Renal cortical epithelial cell (primary cell): Measurements from ENCODE around the gene DERA. TPM values are rescaled to one million over a fixed set of nuclear protein-coding genes. Genes with fewer than 3 reads are reported as not detected.
"Not testable (repeated sequence)": the region's sequence is repeated elsewhere in the genome, so short reads cannot be mapped to it uniquely, and the experiment has no call there.

Experiments
- DNase-seq: peaks from one replicate; pipeline ENCODE4 v3.0.0-alpha.2; 2011; ENCODE audit warnings: low read depth
- total RNA-seq: library from RNA; depleted of rRNA; stranded (reverse); fragments of >200 nt; gene quantifications from 2 replicates; pipeline ENCODE4 v1.2.3, GENCODE V29; 2014

DERA gene
- total RNA-seq, 1 donor from 2014 or later = 102 TPM

GRCh38 chr12:15904378-15904920, 6.7 kb upstream of the DERA start:
- no peak for DNase-seq

DNA sequence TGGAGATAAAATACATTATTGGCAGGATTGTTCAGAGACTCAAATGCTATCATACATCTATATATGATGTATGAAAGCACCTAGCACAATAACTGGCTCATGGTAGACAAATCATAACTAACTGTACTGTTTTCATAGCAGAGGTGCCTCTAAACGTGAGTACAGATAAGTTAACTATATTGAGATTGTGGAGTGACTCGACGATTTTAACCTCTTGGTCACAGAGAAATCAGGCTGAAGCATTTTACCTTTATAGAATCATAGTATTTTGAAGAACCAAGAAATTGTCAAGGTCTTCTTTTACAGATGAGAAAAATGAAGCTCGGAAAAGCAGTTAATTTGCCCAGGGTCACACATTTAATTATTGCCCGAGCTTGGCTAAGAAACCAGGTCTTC, 666 bp upstream of the DERA start:
- no peak for DNase-seq

GRCh38 chr12:15911931-15912330, 799 bp downstream of the DERA start:
- not testable (repeated sequence) for DNase-seq

DNA sequence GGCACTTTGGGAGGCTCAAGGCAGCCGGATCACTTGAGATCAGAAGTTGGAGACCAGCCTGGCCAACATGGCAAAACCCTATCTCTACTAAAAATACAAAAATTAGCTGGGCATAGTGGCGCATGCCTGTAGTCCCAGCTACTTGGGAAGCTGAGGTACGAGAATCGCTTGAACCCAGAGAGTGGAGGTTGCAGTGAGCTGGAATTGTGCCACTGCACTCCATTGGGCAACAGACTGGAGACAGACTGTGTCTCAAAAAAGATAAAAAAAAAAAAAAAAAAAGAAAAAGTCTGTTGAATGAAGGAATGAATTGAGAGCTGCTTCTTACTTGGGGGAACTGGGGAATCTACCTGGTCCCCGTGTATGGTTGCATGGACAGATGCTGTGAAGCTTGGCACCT, 3.0 kb downstream of the DERA start:
- DNase-seq = not testable (repeated sequence)

DNA sequence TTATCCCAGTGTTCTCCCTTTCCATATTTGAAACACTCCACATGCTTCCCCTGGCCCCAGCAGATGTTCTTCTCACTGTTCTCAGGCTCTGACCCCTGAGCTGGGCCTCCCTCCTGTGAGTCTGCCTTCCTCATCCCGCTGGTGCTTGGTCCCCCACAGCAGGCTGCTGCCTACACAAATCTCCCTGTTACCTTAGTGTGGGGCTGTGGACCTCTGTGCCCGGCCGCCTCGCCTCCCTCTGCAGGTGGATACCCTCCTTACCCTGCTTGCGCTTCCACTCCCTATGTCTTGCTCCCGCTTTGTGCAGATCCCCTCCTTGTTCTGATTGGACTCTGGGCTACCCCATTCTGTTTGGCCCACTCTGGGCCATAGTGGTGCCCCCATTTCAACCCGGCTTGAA, 6.9 kb downstream of the DERA start:
- no peak for DNase-seq

GRCh38 chr12:15919418-15919817, 8.3 kb downstream of the DERA start:
- no peak for DNase-seq

GRCh38 chr12:15924956-15925355, 13.8 kb downstream of the DERA start:
- no peak for DNase-seq

DNA sequence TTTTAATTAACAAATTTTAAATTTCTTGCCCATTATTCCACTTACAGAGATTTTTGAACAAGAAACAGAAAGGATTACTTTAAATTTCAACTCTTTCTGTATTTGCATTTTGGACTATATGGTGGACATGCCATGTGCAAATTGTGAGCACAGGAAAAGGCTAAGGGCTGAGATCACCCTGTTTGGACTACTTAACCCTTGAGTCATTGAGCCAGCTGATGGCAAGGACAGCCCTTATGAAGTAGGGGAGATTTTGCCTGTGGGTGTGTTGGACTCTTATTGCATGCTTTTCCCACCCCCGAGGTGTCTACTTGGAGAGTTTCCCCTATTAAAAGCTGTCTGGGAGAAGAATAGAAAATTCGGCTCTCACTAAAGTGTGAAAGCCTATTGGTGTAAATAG, 17.2 kb downstream of the DERA start:
- peak; percentile 88 for DNase-seq

DNA sequence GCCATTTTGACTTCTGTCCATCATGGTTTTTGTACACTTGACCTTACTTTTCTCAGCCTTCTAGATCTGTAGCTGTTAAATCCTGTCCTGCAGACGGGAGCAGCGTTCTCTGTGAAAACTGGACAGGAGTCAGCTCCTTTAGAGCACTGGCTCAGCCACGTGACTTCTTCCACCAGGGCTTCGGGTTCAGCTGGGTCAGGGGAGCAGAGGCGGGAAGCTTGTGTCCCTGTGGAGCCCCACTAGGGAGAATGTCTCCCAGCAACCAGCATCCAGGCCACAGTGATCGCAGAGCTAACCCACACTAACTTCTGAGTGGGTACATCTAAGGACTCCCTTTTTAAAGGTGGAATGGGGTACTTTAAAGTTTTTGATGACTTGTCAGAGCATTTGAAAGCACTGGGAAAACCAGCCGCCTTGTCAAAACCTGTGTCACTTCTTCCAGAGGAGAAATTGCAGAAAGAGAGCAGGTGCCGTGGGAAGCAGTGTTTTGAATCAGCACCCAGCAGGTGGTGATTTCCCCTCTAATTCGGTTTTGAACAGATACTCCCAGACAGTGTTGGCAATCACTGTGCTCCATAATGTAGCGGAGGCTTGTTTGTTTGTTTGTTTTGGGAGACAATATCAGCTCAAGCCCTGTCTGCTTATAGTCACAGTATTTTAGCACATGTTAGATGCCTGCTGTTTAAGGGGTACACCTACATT, 17.9 kb downstream of the DERA start:
- DNase-seq = no peak

DNA sequence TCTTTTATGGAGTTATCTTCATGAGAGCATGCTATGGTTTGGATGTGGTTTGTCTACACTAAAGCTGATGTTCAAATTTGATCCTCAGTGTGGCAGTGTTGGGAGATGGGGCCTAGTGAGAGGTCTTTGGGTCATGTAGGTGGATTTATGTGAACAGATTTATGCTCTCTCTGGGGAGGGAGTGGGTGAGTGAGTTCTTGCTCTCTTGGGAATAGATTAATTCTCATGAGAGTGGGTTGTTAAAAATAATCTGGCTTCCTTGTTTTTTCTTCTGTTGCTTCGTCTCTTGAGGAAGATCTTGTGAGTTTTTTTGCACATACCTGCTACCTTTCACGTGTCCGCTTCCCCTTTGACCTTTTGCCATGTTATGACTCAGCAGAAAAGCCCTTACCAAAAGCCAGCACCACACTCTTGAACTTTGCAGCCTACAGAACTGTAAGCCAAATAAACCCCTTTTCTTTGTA, 20.5 kb downstream of the DERA start:
- DNase-seq = peak; percentile 36

- DNase-seq = no peak
These were observed 21.2 kb downstream of the DERA start for GRCh38 chr12:15932327-15932726.

DNA sequence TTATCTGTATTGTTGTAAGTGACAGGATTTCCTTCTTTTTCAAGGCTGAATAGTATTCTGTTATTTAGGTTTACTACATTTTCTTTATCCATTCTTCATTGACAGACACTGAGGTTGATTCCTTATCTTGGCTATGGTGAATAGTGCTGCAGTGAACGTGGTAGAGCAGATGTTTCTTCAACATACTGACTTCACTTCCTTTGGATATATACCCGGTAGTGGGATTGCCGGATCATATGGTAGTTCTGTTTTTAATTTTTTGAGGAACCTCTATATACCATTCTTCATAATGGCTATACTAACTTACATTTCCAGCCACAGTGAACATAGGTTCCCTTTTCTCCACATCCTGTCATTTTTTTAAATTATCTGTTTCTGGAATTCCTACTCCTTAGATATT, 21.8 kb downstream of the DERA start:
- DNase-seq = no peak

DNA sequence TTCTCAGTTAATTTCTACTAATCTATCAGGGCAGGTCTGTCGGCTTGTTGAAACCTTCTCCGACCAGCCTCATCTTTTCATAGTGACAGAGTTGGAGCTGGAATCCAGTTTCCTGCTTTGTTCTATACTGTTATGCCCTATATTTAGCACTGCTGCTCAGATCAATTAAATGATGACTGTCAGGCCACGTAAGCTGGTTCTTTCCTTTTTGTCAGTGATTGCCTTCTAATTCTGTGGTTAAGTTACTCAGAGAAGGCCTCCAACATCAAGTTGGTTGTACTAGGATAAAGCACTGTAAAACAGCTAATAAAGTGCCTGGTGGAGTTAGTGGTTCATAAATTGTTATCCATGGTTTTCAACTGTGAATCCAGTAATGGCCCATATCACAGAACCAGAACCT, 22.6 kb downstream of the DERA start:
- DNase-seq = no peak

DNA sequence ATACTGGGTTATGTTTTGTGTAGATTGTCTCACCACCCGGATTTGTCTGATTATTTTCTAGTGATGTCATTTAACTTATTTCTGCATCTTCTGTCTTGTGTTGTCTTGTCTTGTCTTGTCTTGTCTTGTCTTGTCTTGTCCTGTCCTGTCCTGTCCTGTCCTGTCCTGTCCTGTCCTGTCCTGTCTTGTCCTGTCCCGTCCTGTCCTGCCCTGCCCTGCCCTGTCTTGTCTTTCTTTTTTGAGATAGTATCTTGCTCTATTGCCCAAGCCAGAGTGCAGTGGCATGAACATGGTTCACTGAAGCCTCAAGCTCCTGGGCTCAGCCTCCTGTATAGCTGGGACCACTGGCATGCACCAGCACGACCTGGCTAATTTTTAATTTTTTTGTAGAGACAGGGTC, 25.6 kb downstream of the DERA start:
- no peak for DNase-seq

DNA sequence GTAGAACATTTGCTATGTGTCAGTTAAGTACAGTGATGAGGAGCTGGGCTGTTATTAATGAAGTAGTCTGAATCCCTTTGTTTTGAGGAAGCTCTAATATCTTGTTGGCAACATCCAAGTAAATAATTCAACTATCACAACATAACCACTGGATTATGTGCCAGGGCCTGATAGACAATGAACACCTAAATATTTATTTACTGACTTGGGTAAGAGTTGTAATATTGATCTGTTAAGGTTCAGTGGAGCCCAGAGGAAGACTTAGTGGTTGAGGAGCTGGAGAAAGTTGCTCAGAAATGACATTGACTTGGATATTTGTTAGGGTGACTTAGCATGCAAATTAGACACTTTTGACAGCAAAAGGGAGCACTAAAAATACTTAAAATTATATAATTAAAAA, 26.8 kb downstream of the DERA start:
- DNase-seq = no peak

- DNase-seq = no peak
These were observed 28.0 kb downstream of the DERA start for GRCh38 chr12:15939111-15939510.

DNA sequence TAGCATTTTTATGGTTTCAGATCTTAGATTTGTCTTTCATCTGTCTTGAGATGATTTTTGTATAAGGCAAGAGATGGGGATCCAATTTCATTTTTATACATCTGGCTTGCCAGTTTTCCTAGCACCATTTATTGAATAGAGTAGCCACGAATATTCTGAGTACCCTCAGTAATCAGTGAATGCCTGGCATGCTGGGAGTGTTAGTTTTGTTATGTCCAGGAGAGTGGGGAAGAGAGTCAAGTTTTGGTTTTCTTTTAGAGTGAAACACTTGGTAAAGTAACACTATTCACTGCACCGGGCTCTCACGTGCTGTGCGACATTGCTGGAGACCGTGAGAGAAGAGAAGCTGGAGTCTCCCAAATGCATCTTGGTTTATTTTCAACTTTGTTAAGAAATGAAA, 31.3 kb downstream of the DERA start:
- DNase-seq = no peak

- not testable (repeated sequence) for DNase-seq
These were observed 32.4 kb downstream of the DERA start for GRCh38 chr12:15943519-15943918.

DNA sequence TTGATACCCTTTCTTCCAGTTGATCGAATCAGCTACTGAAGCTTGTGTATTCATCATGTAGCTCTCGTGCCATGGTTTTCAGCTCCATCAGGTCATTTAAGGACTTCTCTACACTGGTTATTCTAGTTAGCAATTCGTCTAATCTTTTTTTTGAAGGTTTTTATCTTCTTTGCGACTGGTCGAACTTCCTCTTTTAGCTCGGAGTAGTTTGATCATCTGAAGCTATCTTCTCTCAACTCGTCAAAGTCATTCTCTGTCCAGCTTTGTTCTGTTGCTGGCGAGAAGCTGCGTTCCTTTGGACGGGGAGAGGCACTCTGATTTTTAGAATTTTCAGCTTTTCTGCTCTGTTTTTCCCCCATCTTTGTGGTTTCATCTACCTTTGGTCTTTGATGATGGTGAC, 37.3 kb downstream of the DERA start:
- DNase-seq = not testable (repeated sequence)

- no peak for DNase-seq
These were observed 44.1 kb downstream of the DERA start for GRCh38 chr12:15955281-15955680.

DNA sequence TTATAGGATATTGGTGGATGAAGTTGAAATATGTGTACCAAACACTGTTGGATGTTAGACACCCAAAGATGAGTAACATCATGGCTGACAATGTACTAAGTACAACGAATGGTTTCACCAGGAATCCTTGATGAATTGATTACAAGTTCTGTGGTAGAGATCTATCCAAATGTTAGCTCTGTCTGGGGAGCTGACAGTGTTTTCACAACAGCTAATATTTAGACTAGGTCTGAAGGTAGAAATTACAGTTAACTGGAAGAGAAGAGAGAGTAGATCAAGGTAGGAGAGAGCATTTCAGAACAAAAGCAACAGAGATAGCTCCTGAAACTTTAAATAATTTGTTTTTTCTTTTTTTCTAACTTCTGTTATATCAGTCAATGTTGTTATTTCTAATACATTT, 44.9 kb downstream of the DERA start:
- DNase-seq = peak; percentile 36

DNA sequence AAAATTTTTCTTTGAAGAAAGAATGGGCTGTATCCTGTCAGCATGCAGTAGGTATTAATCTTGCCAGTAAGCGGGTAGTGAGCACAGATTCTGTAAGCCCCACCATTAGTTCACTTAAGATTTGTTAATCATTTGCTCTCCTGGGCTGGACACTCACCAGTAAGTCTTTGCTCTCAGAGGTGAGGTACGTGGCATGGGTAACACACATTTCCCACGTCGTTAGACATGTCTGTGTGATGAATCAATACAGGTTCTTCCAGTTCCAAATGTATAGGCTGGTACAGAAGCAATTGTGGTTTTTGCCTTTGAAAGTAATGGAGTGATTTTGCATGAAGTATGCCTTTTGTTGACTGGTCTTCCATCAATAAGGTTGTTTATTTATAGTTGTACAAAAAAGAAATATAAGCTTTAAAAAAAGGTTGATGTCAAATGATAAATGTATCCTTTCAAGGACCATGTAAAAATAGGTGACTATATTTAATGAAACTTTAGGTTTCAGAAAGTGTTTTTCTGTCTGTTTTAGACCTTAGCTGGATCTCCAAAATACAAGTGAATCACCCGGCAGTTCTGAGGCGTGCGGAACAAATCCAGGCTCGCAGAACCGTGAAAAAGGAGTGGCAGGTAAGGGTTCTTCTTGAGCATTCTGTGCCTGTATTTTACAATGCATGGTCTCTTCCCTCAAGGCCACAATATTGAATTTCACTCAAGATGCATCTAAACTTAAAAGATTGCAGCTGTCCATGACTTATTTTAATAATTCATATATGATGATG, 45.5 kb downstream of the DERA start:
- peak; percentile 99 for DNase-seq

- peak; percentile 96 for DNase-seq
These were observed 51.6 kb downstream of the DERA start for GRCh38 chr12:15962760-15963159.
